K562 (cell line): ENCODE data around the gene KRTAP13-4. TPM values are rescaled to one million over a fixed set of nuclear protein-coding genes. Genes with fewer than 3 reads are reported as not detected.

ENCODE experiments used
- ATAC-seq: fragments of 200-7000 bp; cut with Tn5 transposase; 3 replicates; pipeline ENCODE4 v1.9.1; 2020; ENCODE audit warnings: moderate library complexity
- BruUV-seq: library from RNA; stranded (reverse); fragments of 400-500 nt; replicated peaks from 2 replicates; lab custom pipeline; 2021; lab: Mats Ljungman, UMichigan
- CTCF ChIA-PET: fragments of 300-600 bp; formaldehyde crosslinking; extraction: SDS; loops from one replicate; lab custom pipeline; 2021; ENCODE audit warnings: low intra/inter-chr PET ratio; lab: Yijun Ruan, JAX
- POLR2A ChIA-PET: fragments of 300-600, 350-650 bp; sonication (Branson Sonifier 250); formaldehyde crosslinking; extraction: SDS; loops from one replicate; lab custom pipeline; 2021; ENCODE audit warnings: antibody characterized with exemption, inconsistent platforms; lab: Yijun Ruan, JAX
- DNase-seq, 4 experiments: peaks; one replicate each; pipeline versions ENCODE4 v3.0.0 to v3.0.0-alpha.2; 2011 to 2018; ENCODE audit warnings: low spot score in 3 of 4, mixed read lengths in 3 of 4; ENCODE audit errors: extremely low read depth in 1 of 4
- FAIRE-seq: peaks from 2 replicates; lab custom pipeline; 2011; peaks lifted over from hg19 to GRCh38; lab: Jason Lieb, UNC
- H2AFZ ChIP-seq: 2 replicates; pipeline ENCODE4 v1.6.0; 2011; ENCODE audit warnings: low read depth, low read length, control low read depth, inconsistent platforms
- H3K27ac ChIP-seq: fragments of 200-600 bp; 3 replicates; pipeline ENCODE4 v1.8.0; 2011; ENCODE audit warnings: low read depth, mild to moderate bottlenecking, control low read depth, inconsistent platforms, low read length, moderate library complexity, mixed read lengths; ENCODE audit errors: extremely low read depth
- H3K27me3 ChIP-seq, 2 experiments: fragments of 300-600 bp in 1 of 2; 2 replicates in 1 of 2; 3 replicates in 1 of 2; pipeline versions ENCODE4 v1.6.0 to v1.8.0; 2011; ENCODE audit warnings: inconsistent platforms in 2 of 2, low read length in 2 of 2, mild to moderate bottlenecking in 1 of 2, mixed read lengths in 1 of 2, moderate library complexity in 1 of 2; ENCODE audit not compliant: control insufficient read depth in 2 of 2, insufficient read depth in 2 of 2
- H3K36me3 ChIP-seq: fragments of 300-600 bp; 3 replicates; pipeline ENCODE4 v1.8.0; 2011; ENCODE audit warnings: mild to moderate bottlenecking, low read length, inconsistent platforms; ENCODE audit not compliant: control insufficient read depth, insufficient read depth
- H3K4me1 ChIP-seq, 2 experiments: fragments of 200-600 bp in 1 of 2; replicated peaks in 1 of 2; 2 replicates in 1 of 2; 3 replicates in 1 of 2; pipeline versions ENCODE4 v1.5.1 to v1.8.0; 2011; ENCODE audit warnings: inconsistent platforms in 2 of 2, low read length in 2 of 2, mild to moderate bottlenecking in 1 of 2, mixed read lengths in 1 of 2, moderate library complexity in 1 of 2; ENCODE audit not compliant: control insufficient read depth in 2 of 2, insufficient read depth in 2 of 2
- H3K4me2 ChIP-seq: 2 replicates; pipeline ENCODE4 v1.6.1; 2011; ENCODE audit warnings: low read length, control low read depth, inconsistent platforms, mixed read lengths; ENCODE audit not compliant: insufficient read depth
- H3K4me3 ChIP-seq: fragments of 200-600 bp; sonication (generic), shearing (Covaris generic); 2 replicates; pipeline ENCODE4 v1.5.1; 2016; ENCODE audit warnings: control low read depth, inconsistent platforms
- H3K79me2 ChIP-seq: fragments of 200-600 bp; 3 replicates; pipeline ENCODE4 v1.8.0; 2011; ENCODE audit warnings: low read length, inconsistent platforms; ENCODE audit not compliant: control insufficient read depth, insufficient read depth
- H3K9ac ChIP-seq, 2 experiments: 2 replicates each; pipeline versions ENCODE4 v1.6.0 to v1.6.1; 2011; ENCODE audit warnings: low read depth in 2 of 2, low read length in 2 of 2, control low read depth in 1 of 2, inconsistent platforms in 1 of 2, mild to moderate bottlenecking in 1 of 2, mixed read lengths in 1 of 2; ENCODE audit not compliant: insufficient read depth in 1 of 2
- H3K9me1 ChIP-seq: one replicate; pipeline ENCODE4 v1.6.0; 2011; ENCODE audit warnings: inconsistent platforms, mild to moderate bottlenecking, low read length, moderate library complexity; ENCODE audit not compliant: control insufficient read depth, insufficient read depth
- H3K9me3 ChIP-seq: replicated peaks from 2 replicates; pipeline ENCODE4 v1.5.1; 2011; ENCODE audit warnings: low read depth, low read length, inconsistent platforms; ENCODE audit not compliant: control insufficient read depth, insufficient read depth
- H4K20me1 ChIP-seq: replicated peaks from 2 replicates; pipeline ENCODE4 v1.6.1; 2011; ENCODE audit warnings: low read length, inconsistent platforms, mixed read lengths; ENCODE audit not compliant: control insufficient read depth, insufficient read depth
- ADNP ChIP-seq: fragments of 200-800 bp; sonication (Bioruptor generic); IDR thresholded peaks from 2 replicates; pipeline ENCODE4 v1.6.1; 2016; ENCODE audit warnings: missing genetic modification characterization, missing compliant biosample characterization
- ERF ChIP-seq: fragments of 450-650 bp; formaldehyde crosslinking; IDR thresholded peaks from 2 replicates; pipeline ENCODE4 v1.4.0; 2020; ENCODE audit warnings: mild to moderate bottlenecking, mixed read lengths
- FOXA3 ChIP-seq, 2 experiments: fragments of 450-650 bp in 1 of 2; sonication (generic) in 1 of 2; formaldehyde crosslinking; IDR thresholded peaks in 1 of 2; conservative IDR thresholded peaks in 1 of 2; 2 replicates each; pipeline versions ENCODE4 v1.4.0 to v1.8.0; 2020 to 2022; ENCODE audit warnings: mild to moderate bottlenecking in 2 of 2, missing genetic modification reagents in 1 of 2
- FUS ChIP-seq: fragments of 200-400 bp; formaldehyde crosslinking; optimal IDR thresholded peaks from 2 replicates; pipeline ENCODE3; 2017; ENCODE audit warnings: low read depth, low read length
- MTA2 ChIP-seq: fragments of 450-650 bp; IDR thresholded peaks from 2 replicates; pipeline ENCODE4 v1.6.1; 2016; ENCODE audit warnings: low read depth
- PTRF ChIP-seq: fragments of 450-650 bp; IDR thresholded peaks from 2 replicates; pipeline ENCODE4 v1.6.1; 2016; ENCODE audit warnings: mild to moderate bottlenecking, missing genetic modification characterization, missing compliant biosample characterization
- RBM14 ChIP-seq: fragments of 200-400 bp; formaldehyde crosslinking; IDR thresholded peaks from 2 replicates; pipeline ENCODE4 v1.6.1; 2018; ENCODE audit warnings: low read depth, mild to moderate bottlenecking, low read length, moderate library complexity, borderline replicate concordance; ENCODE audit not compliant: insufficient read depth
- ZNF316 ChIP-seq: fragments of 450-650 bp; IDR thresholded peaks from 2 replicates; pipeline ENCODE4 v1.6.1; 2016
- ZNF507 ChIP-seq: conservative IDR thresholded peaks from 2 replicates; pipeline ENCODE4 v1.6.1; 2017; ENCODE audit warnings: missing genetic modification characterization, missing compliant biosample characterization
- ZNF699 ChIP-seq: fragments of 250-450 bp; sonication (Bioruptor Pico); IDR thresholded peaks from 2 replicates; pipeline ENCODE4 v1.8.0; 2021; ENCODE audit warnings: mild to moderate bottlenecking, moderate library complexity; ENCODE audit not compliant: insufficient replicate concordance
- WGBS: fragments of 100-300 bp; shearing (Covaris generic); methylation state at CpG from one replicate; pipeline ENCODE4 v1.1.6; 2016; ENCODE audit warnings: low coverage, mixed read lengths; ENCODE audit not compliant: insufficient coverage; ENCODE audit errors: missing lambda C conversion rate; 5-methylcytosine and 5-hydroxymethylcytosine counted together
- in situ Hi-C: fragments of 300-500 bp; cut with MboI; formaldehyde crosslinking; loops from 4 replicates; pipeline ENCODE4 v1.15.0; 2018; ENCODE audit warnings: inconsistent platforms, mixed read lengths
- intact Hi-C: fragments of 100-400 bp; cut with micrococcal nuclease; formaldehyde crosslinking; loops from 2 replicates; pipeline ENCODE4 v1.14.2; 2022
- polyA plus RNA-seq, 8 experiments: library from polyadenylated mRNA; depleted of rRNA in 4 of 8; stranded (reverse) in 5 of 8; unstranded in 3 of 8; fragments of >200 nt; fragmentation: Nextera tagmentation in 2 of 8; fragmentation: Illumina TruSeq in 1 of 8; extraction: Ambion mirVana in 2 of 8; extraction: Trizol in 1 of 8; gene quantifications; 2 replicates each; pipeline versions ENCODE4 v1.2.1 to v1.2.3, GENCODE V29; 2011 to 2014; ENCODE audit warnings: inconsistent platforms in 1 of 8, missing spikeins in 1 of 8
- total RNA-seq, 7 experiments: library from RNA; depleted of rRNA in 6 of 7; stranded (reverse); fragments of >200 nt in 6 of 7; fragmentation: Illumina TruSeq in 2 of 7; extraction: Trizol in 2 of 7; gene quantifications; 2 replicates each; pipeline versions ENCODE4 v1.2.1 to v1.2.3, GENCODE V29; 2011 to 2021; ENCODE audit warnings: low replicate concordance in 1 of 7
- TF ChIP-seq, protein P1 (sequence below): sonication (generic); formaldehyde crosslinking; IDR thresholded peaks from 2 replicates; pipeline ENCODE4 v1.8.0; 2022; ENCODE audit warnings: missing genetic modification reagents, mild to moderate bottlenecking, moderate library complexity, borderline replicate concordance
- TF ChIP-seq, protein P2 (sequence below): fragments of 250-450 bp; sonication (Bioruptor Pico); IDR thresholded peaks from 2 replicates; pipeline ENCODE4 v1.8.0; 2022; ENCODE audit warnings: moderate library complexity, mild to moderate bottlenecking, inconsistent platforms

KRTAP13-4 gene
- total and polyA plus RNA-seq, 9 of the 15 experiments (the other 6 are each of a cell fraction or from before 2014, with no cell fraction given): not detected

DNA sequence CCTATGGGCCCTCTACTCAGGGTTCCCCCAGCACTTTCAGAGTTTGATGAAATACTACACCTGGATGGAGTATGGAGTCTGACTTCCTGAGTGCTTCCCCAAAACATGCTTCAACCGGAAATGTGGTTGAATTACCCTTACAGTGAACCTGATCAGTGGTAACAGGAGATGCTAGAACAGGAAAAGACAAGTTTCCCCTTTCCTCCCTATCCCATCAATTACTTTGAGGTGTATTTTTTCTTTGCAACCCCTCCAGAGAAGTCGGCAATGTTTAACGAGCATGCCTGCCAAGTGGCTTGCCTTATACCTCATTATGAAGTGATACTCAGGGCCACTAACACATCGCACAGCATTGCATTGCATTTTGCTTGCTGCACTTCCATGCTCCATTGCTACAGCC is 17.0 kb downstream of the KRTAP13-4 start:
- CTCF ChIA-PET: no interaction called here
- FAIRE-seq: no peak
- H3K9me3 ChIP-seq: no peaks in the 10 kb centered on the region

More for the DNA sequence above, 17.0 kb downstream of the KRTAP13-4 start:
- no peak overlapping the region for H3K9ac ChIP-seq
- no peaks in the 10 kb centered on the region for H3K79me2 ChIP-seq
- POLR2A ChIA-PET: no interaction called here
- no peak overlapping the region for H2AFZ ChIP-seq
- no peak overlapping the region for H3K4me2 ChIP-seq
- H3K4me3 ChIP-seq: no peak overlapping the region
- TF ChIP-seq MTA2 (no peak), ZNF316 (no peak), FUS (no peak), ERF (CRISPR knock-in tag) (no peak), ZNF699 (CRISPR knock-in tag) (no peak), ADNP (tag) (no peak), RBM14 (no peak), ZNF507 (no peak), FOXA3 (CRISPR knock-in tag; conservative IDR thresholded peaks at IDR 0.05 in 1 of 2, IDR thresholded peaks at IDR 0.05 in 1 of 2) (no peak), PTRF (tag) (no peak)
- TF ChIP-seq, protein P1, sequence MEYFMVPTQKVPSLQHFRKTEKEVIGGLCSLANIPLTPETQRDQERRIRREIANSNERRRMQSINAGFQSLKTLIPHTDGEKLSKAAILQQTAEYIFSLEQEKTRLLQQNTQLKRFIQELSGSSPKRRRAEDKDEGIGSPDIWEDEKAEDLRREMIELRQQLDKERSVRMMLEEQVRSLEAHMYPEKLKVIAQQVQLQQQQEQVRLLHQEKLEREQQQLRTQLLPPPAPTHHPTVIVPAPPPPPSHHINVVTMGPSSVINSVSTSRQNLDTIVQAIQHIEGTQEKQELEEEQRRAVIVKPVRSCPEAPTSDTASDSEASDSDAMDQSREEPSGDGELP (CRISPR knock-in tag): no peak
- TF ChIP-seq, protein P2, sequence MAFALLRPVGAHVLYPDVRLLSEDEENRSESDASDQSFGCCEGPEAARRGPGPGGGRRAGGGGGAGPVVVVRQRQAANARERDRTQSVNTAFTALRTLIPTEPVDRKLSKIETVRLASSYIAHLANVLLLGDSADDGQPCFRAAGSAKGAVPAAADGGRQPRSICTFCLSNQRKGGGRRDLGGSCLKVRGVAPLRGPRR: no peak
- BruUV-seq: no TSS peak
- H3K36me3 ChIP-seq: no peaks in the 10 kb centered on the region
- in situ Hi-C loops (no loop called here), intact Hi-C loops (no loop called here)
- under 1% methylated on average over 4 of the region's 4 CpGs for WGBS
- H3K27me3 ChIP-seq: no peaks in the 10 kb centered on the region
- no peaks in the 10 kb centered on the region for H3K9me1 ChIP-seq
- no peak for DNase-seq
- H4K20me1 ChIP-seq: no peaks in the 10 kb centered on the region
- H3K4me1 ChIP-seq: no peaks in the 10 kb centered on the region
- no peak for ATAC-seq
- H3K27ac ChIP-seq: no peak overlapping the region
